ENCODE results near the gene FBXW12.

FBXW12 gene

DNA sequence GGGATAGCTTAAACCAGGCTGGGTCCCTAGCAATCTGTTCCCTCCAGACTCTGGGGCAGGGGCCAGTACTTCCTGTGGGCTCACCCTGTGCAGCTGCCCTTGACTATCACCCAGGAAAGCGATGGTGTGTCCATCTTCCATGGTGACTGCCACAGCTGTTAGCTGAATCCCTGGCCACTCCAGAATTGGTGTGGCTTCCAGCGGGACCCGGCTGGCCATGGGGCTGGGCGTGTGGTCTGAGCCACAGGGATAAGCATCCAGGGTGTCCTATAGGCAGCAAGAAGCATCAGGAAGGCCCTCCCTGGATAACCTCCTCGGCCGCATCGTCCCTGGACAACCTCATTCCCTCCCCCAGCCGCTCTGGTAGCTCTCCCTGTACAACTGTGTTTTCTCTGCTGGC lies 50.7 kb downstream of the FBXW12 start:
- no peak for DNase-seq (ENCODE audit: low spot score)

- no peak for DNase-seq (ENCODE audit: low spot score)
These were observed 51.3 kb downstream of the FBXW12 start for GRCh38 chr3:48423241-48423882.

GRCh38 chr3:48423883-48424695 lies 52.1 kb downstream of the FBXW12 start:
- DNase-seq (ENCODE audit: low spot score): no peak

GRCh38 chr3:48425281-48425812 lies 53.3 kb downstream of the FBXW12 start:
- no peak for DNase-seq (ENCODE audit: low spot score)

GRCh38 chr3:48426401-48426909 lies 54.4 kb downstream of the FBXW12 start:
- DNase-seq (ENCODE audit: low spot score): no peak

- DNase-seq (ENCODE audit: low spot score): no peak
These were observed 55.1 kb downstream of the FBXW12 start for GRCh38 chr3:48426944-48427629.

DNA sequence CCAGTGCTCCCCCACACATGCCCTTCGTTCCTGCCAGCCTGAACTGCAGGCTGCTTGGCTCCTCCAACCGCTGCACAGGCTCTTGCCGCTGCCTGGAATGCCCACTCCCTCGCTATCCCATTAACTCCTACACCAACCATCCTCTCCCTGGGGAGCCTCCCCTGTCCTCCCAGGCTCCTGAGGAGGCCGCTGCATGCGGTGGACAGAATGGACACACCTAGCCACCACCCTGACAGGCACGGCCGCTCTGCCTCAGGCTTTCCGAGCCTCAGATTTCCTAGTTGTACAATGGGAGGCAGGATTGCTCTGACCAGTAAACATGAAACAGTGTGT lies 55.6 kb downstream of the FBXW12 start:
- no peak for DNase-seq (ENCODE audit: low spot score)

DNA sequence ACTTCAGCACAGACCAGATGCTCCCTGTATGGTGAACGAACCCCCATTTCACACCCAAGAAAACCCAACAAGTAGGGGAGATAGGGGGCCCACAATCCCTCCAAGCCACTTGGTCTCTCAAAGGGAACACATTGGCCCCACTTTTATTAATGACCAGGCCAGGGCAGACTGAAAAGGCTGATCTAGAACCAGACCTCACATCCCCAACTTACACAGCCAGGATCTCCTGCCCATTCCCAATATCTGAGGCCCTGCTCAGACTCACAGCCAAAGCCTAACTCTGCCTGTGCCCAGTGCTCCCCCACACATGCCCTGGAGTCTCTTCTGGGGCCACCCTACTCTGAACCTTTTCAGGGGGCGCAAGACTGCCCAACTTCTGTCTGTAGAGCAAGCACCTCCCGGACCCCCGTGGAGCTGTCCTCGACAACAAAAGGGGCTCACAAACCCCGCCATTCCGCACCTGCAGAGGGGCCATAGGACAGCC lies 56.1 kb downstream of the FBXW12 start:
- DNase-seq (ENCODE audit: low spot score): no peak

GRCh38 chr3:48428572-48429316 lies 56.7 kb downstream of the FBXW12 start:
- DNase-seq (ENCODE audit: low spot score): no peak

GRCh38 chr3:48429317-48429959 lies 57.4 kb downstream of the FBXW12 start:
- DNase-seq (ENCODE audit: low spot score): peak; percentile 58

DNA sequence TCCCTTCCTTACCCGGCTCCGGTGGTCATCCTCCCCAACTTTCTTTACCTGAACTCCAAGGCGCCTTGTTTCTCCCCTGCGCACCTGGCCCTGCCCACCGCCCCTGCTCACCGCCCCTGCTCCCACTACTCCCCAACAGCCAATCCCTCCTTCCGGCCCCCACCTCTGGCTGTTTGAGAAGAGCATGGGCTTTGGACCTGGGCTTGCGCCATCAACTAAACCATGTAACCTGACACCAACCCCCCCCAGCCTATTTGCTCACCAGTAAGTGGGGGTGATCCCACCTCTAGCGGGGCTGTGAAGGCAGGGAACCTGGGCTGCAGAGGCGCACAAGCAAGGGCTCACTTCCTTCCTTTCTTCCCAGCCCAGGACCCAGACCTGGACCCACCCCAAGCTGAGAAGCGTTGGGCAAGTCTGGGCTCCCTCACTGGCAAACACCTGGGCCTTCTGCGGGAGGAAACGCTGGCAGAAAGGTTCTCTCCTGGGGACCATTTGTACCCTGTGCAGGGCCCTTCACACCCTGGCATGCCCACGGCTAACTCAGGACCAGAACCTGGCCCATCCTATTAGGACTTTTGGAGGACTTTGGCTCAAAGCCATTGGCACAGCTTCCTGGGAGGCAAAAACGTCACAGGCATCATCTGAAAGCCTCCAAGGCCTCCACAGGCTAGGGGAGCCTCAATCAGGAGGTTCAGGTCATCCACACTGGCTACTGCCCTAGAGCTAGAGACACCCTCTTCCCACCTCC lies 58.1 kb downstream of the FBXW12 start, which contains the start of gene PLXNB1:
Gene PLXNB1 (minus strand): TSS at position 127 of the 748 bp plus-strand sequence. CDS start 5,475 bp downstream, outside the sequence.
- no peak for DNase-seq (ENCODE audit: low spot score)

DNA sequence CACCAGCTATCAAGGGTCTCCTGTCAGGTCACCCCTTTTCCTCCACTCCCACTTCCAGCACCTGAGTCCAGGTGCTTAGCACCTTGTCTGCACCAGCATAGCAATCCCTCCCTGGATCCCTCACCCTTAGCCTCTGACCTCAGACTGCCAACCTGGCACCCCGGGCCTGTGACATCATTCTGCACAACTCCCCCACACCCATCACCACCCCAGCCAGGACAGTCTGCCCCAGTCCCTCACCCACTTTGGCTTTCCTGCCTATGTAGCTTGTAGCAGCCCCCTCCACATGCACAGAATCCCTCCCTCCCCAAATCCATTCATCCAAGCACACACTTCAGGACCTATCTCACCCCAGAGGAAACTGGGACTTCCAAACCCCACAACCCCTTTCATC lies 58.7 kb downstream of the FBXW12 start:
- no peak for DNase-seq (ENCODE audit: low spot score)

DNA sequence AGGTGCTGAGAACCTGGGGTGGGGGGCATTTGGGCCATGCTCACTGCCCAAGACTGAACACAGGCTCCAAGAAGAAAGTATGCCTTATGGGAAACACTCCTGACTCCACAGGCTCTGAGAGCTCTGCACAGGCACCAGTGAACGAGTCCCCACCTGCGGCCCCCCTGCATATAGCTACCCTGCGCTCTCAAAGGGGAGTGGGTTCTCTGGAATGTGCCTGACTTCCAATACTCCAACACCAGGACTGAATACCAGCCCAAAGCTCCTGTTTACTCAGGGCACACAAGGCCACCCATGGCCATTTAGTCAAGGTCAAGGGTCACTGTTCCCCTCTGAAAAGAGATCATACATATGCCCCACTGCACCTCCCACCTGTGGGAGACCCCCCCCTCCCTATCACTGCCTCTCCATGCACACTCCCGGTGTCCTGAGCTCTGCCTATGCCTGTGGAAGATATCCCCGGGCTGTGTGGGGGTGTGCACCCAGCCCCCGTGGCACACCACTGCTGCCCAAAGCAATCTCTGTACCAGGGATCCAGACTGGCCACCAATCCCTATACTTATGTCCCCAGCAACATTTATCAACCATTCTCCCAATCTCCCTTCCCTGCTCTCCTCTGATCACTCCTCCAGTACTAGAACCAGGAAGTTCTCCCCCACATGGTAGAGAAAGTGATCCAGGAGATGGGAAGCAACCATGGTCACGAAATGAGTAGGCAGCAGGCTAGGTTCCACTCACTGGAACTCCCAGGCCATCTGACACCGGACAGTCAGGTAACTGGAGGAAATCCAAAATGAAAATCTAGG lies 59.4 kb downstream of the FBXW12 start:
- DNase-seq (ENCODE audit: low spot score): no peak

- DNase-seq (ENCODE audit: low spot score): no peak
These were observed 60.7 kb downstream of the FBXW12 start for GRCh38 chr3:48432411-48433371.

- DNase-seq (ENCODE audit: low spot score): no peak
These were observed 61.6 kb downstream of the FBXW12 start for GRCh38 chr3:48433472-48434118.

DNA sequence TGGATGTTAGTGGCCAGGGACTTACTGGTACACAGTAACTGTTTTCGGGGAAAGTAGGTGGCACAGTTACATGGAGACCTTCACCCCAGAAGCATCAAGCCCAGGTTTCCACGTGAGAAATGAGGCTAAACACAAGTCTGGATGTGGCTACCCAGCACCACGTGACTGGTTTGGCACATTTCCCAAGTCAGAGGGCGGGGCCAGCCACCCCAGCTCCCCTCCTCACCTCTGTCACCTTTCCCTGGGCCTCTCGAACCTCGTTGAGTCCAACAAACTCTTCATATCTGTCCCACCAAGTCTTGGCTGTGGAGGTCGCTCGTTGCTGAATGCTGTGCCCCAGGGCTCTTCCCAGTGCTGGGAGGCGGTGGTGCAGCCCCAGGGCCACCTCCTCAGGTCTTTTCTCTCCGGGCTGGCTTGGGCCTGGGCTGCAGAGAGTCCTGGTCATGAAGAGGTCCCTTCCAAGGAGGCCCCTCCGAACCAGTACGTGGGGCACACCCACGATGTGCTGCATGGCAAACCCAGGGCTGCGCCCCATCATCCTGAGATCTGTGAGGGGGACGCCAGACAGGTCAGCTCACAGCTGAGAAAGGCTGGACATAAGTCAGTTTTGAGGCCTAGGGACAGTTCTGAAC lies 62.7 kb downstream of the FBXW12 start:
- no peak for DNase-seq (ENCODE audit: low spot score)

- no peak for DNase-seq (ENCODE audit: low spot score)
These were observed 63.2 kb downstream of the FBXW12 start for GRCh38 chr3:48435223-48435595.
